WTC11 (cell line): ENCODE data around the gene MSI2. TPM values are rescaled to one million over a fixed set of nuclear protein-coding genes. Genes with fewer than 3 reads are reported as not detected.
A peak's percentile ranks its signal among the peaks of the same experiment; 100 is the strongest.

ENCODE experiments used
- ATAC-seq: fragments of 200-7000 bp; cut with Tn5 transposase; 2 replicates; pipeline ENCODE4 v1.10.0; 2021; ENCODE audit warnings: mild to moderate bottlenecking, moderate library complexity
- CTCF ChIA-PET: fragments of 300-600 bp; sonication (Branson Sonifier 250); formaldehyde crosslinking; loops from one replicate; lab custom pipeline; 2021; ENCODE audit warnings: antibody characterized with exemption; lab: Charles Lee
- POLR2A ChIA-PET: fragments of 350-600 bp; sonication (Branson Sonifier 250); formaldehyde crosslinking; loops from one replicate; lab custom pipeline; 2021; ENCODE audit warnings: antibody characterized with exemption; lab: Charles Lee
- DNase-seq: peaks from one replicate; pipeline ENCODE4 v3.0.0; 2021; ENCODE audit warnings: low spot score
- H3K27ac Mint-ChIP-seq: 2 replicates; pipeline ENCODE4 v1.8.0; 2021; ENCODE audit warnings: mixed read lengths
- H3K27me3 Mint-ChIP-seq: 2 replicates; pipeline ENCODE4 v1.8.0; 2021; ENCODE audit warnings: low read depth, mild to moderate bottlenecking, moderate library complexity, mixed read lengths
- H3K36me3 Mint-ChIP-seq: 2 replicates; pipeline ENCODE4 v1.8.0; 2021; ENCODE audit warnings: mixed read lengths
- H3K4me1 Mint-ChIP-seq: 2 replicates; pipeline ENCODE4 v1.8.0; 2022; ENCODE audit warnings: mixed read lengths
- H3K4me3 Mint-ChIP-seq: 2 replicates; pipeline ENCODE4 v1.8.0; 2021; ENCODE audit warnings: mild to moderate bottlenecking, moderate library complexity, mixed read lengths
- H3K9me3 Mint-ChIP-seq: 2 replicates; pipeline ENCODE4 v1.8.0; 2021; ENCODE audit warnings: mixed read lengths
- ATF3 ChIP-seq: sonication (generic); formaldehyde crosslinking; conservative IDR thresholded peaks from 2 replicates; pipeline ENCODE4 v1.8.1; 2022; ENCODE audit warnings: mild to moderate bottlenecking, missing genetic modification reagents
- CREB1 ChIP-seq: sonication (generic); formaldehyde crosslinking; IDR thresholded peaks from 2 replicates; pipeline ENCODE4 v1.8.0; 2023; ENCODE audit warnings: mild to moderate bottlenecking, missing genetic modification reagents
- ELF4 ChIP-seq: sonication (generic); formaldehyde crosslinking; IDR thresholded peaks from 2 replicates; pipeline ENCODE4 v1.8.1; 2022; ENCODE audit warnings: low read depth, mild to moderate bottlenecking, moderate library complexity, missing genetic modification reagents
- FOXJ3 ChIP-seq: sonication (generic); formaldehyde crosslinking; IDR thresholded peaks from 2 replicates; pipeline ENCODE4 v1.9.0; 2021; ENCODE audit warnings: missing genetic modification reagents, mild to moderate bottlenecking, borderline replicate concordance
- FOXP1 ChIP-seq: sonication (generic); formaldehyde crosslinking; IDR thresholded peaks from 2 replicates; pipeline ENCODE4 v1.8.0; 2022; ENCODE audit warnings: missing genetic modification reagents, mild to moderate bottlenecking, moderate library complexity, borderline replicate concordance
- GABPB1 ChIP-seq: sonication (generic); formaldehyde crosslinking; IDR thresholded peaks from 2 replicates; pipeline ENCODE4 v1.8.1; 2023; ENCODE audit warnings: mild to moderate bottlenecking, missing genetic modification reagents
- GTF2I ChIP-seq: fragments of 250-450 bp; sonication (Bioruptor Pico); conservative IDR thresholded peaks from 2 replicates; pipeline ENCODE4 v1.4.0; 2021; ENCODE audit warnings: mild to moderate bottlenecking
- MXD4 ChIP-seq: fragments of 250-450 bp; sonication (Bioruptor Pico); IDR thresholded peaks from 2 replicates; pipeline ENCODE4 v1.8.0; 2021; ENCODE audit warnings: mild to moderate bottlenecking, moderate library complexity, borderline replicate concordance
- NR3C1 ChIP-seq: sonication (generic); formaldehyde crosslinking; conservative IDR thresholded peaks from 2 replicates; pipeline ENCODE4 v1.8.1; 2023; ENCODE audit warnings: low read depth, mild to moderate bottlenecking, missing genetic modification reagents
- PREB ChIP-seq: sonication (generic); formaldehyde crosslinking; IDR thresholded peaks from 2 replicates; pipeline ENCODE4 v1.8.1; 2022; ENCODE audit warnings: mild to moderate bottlenecking, missing genetic modification reagents, moderate library complexity, borderline replicate concordance
- SMAD3 ChIP-seq: sonication (generic); formaldehyde crosslinking; IDR thresholded peaks from 2 replicates; pipeline ENCODE4 v1.8.0; 2022; ENCODE audit warnings: missing genetic modification reagents, mild to moderate bottlenecking, borderline replicate concordance
- SOX15 ChIP-seq: fragments of 250-450 bp; sonication (Bioruptor Pico); IDR thresholded peaks from 2 replicates; pipeline ENCODE4 v1.9.0; 2021; ENCODE audit warnings: mild to moderate bottlenecking
- ZMAT4 ChIP-seq: fragments of 250-450 bp; sonication (Bioruptor Pico); IDR thresholded peaks from 2 replicates; pipeline ENCODE4 v1.9.0; 2021; ENCODE audit warnings: mild to moderate bottlenecking
- ZNF263 ChIP-seq: sonication (generic); formaldehyde crosslinking; IDR thresholded peaks from 2 replicates; pipeline ENCODE4 v1.8.1; 2022; ENCODE audit warnings: low read depth, mild to moderate bottlenecking, moderate library complexity, missing genetic modification reagents
- ZNF281 ChIP-seq: sonication (generic); formaldehyde crosslinking; IDR thresholded peaks from 2 replicates; pipeline ENCODE4 v1.8.0; 2023; ENCODE audit warnings: mild to moderate bottlenecking, missing genetic modification reagents
- total RNA-seq: library from RNA; stranded (reverse); gene quantifications from 3 replicates; pipeline ENCODE4 v1.2.3, GENCODE V29; 2021
- TF ChIP-seq, protein P1 (sequence below): sonication (generic); formaldehyde crosslinking; IDR thresholded peaks from 2 replicates; pipeline ENCODE4 v1.8.1; 2023; ENCODE audit warnings: mild to moderate bottlenecking, missing genetic modification reagents
- TF ChIP-seq, protein P2 (sequence below): sonication (generic); formaldehyde crosslinking; IDR thresholded peaks from 2 replicates; pipeline ENCODE4 v1.8.1; 2023; ENCODE audit warnings: mild to moderate bottlenecking, missing genetic modification reagents, borderline replicate concordance

The MSI2 gene
- total RNA-seq, 1 experiment from 2014 or later: 82.1 TPM

DNA sequence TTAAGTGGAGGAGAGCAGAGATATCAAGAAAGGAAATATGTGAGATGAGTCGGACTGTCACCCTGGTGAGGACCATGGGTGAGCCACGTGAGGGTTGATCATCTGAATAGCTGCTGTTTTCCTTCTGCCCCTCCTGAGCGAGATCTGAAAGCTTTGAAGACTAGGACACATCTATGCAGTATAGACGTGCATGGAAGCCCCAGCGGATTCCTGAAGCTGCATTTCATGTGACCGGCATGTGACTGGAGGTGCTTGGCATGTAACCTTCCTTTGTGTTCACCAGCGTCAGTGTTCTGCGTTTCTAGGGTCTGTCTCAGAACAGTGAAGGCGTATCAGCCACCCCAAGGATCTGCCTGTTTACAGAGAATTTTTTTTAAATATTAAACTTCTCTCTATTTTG is 75.1 kb downstream of the MSI2 start (continued):
- TF ChIP-seq ELF4 (CRISPR knock-in tag): no peak
- TF ChIP-seq ZNF263 (CRISPR knock-in tag): no peak
- no peak for TF ChIP-seq FOXJ3 (CRISPR knock-in tag)
- TF ChIP-seq GABPB1 (CRISPR knock-in tag): no peak
- no peak for TF ChIP-seq SOX15 (CRISPR knock-in tag)

DNA sequence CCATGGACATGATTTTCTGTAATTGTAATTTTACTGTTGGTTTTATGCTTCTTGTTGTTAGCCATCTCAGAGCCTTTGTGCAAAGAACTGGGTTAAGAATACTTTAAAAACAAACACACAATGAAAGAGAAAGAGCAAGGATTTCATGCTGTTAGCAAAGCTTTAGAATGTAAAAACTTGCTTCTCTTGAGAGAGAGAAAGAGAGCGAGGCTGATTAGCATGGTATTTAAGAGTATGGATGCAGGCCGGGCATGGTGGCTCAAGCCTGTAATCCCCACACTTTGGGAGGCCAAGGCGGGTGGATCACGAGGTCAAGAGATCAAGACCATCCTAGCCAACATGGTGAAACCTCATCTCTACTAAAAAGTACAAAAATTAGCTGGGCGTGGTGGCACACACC is 76.2 kb downstream of the MSI2 start:
- Mint-ChIP-seq H3K4me1 (peaks cover 35% of the 10 kb centered on the region), H3K36me3 (peaks cover 13% of the 10 kb centered on the region), H3K27ac (peak overlapping the region; percentile 39), H3K9me3 (peaks cover 13% of the 10 kb centered on the region), H3K4me3 (no peak overlapping the region), H3K27me3 (no peaks in the 10 kb centered on the region; the same call in 1 of the 2 replicates)
- POLR2A ChIA-PET: no interaction called here
- DNase-seq (no peak), ATAC-seq (peak; percentile 73)
- TF ChIP-seq ZNF281 (CRISPR knock-in tag) (no peak), PREB (no peak), CREB1 (CRISPR knock-in tag) (no peak), ZMAT4 (no peak), MXD4 (CRISPR knock-in tag) (no peak), NR3C1 (CRISPR knock-in tag) (no peak), FOXP1 (no peak), SMAD3 (CRISPR knock-in tag) (no peak), ATF3 (CRISPR knock-in tag) (no peak), GTF2I (CRISPR knock-in tag) (no peak)
- TF ChIP-seq, protein P1, sequence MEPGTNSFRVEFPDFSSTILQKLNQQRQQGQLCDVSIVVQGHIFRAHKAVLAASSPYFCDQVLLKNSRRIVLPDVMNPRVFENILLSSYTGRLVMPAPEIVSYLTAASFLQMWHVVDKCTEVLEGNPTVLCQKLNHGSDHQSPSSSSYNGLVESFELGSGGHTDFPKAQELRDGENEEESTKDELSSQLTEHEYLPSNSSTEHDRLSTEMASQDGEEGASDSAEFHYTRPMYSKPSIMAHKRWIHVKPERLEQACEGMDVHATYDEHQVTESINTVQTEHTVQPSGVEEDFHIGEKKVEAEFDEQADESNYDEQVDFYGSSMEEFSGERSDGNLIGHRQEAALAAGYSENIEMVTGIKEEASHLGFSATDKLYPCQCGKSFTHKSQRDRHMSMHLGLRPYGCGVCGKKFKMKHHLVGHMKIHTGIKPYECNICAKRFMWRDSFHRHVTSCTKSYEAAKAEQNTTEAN: no peak
- TF ChIP-seq, protein P2, sequence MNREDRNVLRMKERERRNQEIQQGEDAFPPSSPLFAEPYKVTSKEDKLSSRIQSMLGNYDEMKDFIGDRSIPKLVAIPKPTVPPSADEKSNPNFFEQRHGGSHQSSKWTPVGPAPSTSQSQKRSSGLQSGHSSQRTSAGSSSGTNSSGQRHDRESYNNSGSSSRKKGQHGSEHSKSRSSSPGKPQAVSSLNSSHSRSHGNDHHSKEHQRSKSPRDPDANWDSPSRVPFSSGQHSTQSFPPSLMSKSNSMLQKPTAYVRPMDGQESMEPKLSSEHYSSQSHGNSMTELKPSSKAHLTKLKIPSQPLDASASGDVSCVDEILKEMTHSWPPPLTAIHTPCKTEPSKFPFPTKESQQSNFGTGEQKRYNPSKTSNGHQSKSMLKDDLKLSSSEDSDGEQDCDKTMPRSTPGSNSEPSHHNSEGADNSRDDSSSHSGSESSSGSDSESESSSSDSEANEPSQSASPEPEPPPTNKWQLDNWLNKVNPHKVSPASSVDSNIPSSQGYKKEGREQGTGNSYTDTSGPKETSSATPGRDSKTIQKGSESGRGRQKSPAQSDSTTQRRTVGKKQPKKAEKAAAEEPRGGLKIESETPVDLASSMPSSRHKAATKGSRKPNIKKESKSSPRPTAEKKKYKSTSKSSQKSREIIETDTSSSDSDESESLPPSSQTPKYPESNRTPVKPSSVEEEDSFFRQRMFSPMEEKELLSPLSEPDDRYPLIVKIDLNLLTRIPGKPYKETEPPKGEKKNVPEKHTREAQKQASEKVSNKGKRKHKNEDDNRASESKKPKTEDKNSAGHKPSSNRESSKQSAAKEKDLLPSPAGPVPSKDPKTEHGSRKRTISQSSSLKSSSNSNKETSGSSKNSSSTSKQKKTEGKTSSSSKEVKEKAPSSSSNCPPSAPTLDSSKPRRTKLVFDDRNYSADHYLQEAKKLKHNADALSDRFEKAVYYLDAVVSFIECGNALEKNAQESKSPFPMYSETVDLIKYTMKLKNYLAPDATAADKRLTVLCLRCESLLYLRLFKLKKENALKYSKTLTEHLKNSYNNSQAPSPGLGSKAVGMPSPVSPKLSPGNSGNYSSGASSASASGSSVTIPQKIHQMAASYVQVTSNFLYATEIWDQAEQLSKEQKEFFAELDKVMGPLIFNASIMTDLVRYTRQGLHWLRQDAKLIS (CRISPR knock-in tag): no peak
- CTCF ChIA-PET: interaction anchor here (1.8 kb wide), 1 partner anchor 90 kb away, joined by 6 read pairs; no protein-coding TSS in a partner anchor
